Ishikawa (cell line): Measurements from ENCODE around the gene ACTR3C.

Experiments used
- CEBPB ChIP-seq: IDR thresholded peaks from 2 replicates; pipeline ENCODE4 v1.6.1; 2012
- CREB1 ChIP-seq: IDR thresholded peaks from 2 replicates; pipeline ENCODE4 v1.6.1; 2012; ENCODE audit warnings: low read depth
- EGR1 ChIP-seq: IDR thresholded peaks from 2 replicates; pipeline ENCODE4 v1.6.1; 2012
- EP300 ChIP-seq: IDR thresholded peaks from 2 replicates; pipeline ENCODE4 v1.6.1; 2012; ENCODE audit warnings: borderline replicate concordance
- FOXM1 ChIP-seq: IDR thresholded peaks from 2 replicates; pipeline ENCODE4 v1.6.1; 2012; ENCODE audit warnings: low read depth, borderline replicate concordance
- MAX ChIP-seq: IDR thresholded peaks from 2 replicates; pipeline ENCODE4 v1.6.1; 2012
- NFIC ChIP-seq: IDR thresholded peaks from 2 replicates; pipeline ENCODE4 v1.6.1; 2012
- RAD21 ChIP-seq: IDR thresholded peaks from 2 replicates; pipeline ENCODE4 v1.6.1; 2012; ENCODE audit warnings: low read depth
- REST ChIP-seq: IDR thresholded peaks from 2 replicates; pipeline ENCODE4 v1.6.1; 2012; ENCODE audit warnings: low read depth, mild to moderate bottlenecking
- TAF1 ChIP-seq: IDR thresholded peaks from 2 replicates; pipeline ENCODE4 v1.6.1; 2012; ENCODE audit warnings: low read depth, mild to moderate bottlenecking
- TCF12 ChIP-seq: IDR thresholded peaks from 2 replicates; pipeline ENCODE4 v1.6.1; 2012; ENCODE audit warnings: low read depth
- TEAD4 ChIP-seq: IDR thresholded peaks from 2 replicates; pipeline ENCODE4 v1.6.1; 2012
- USF1 ChIP-seq: IDR thresholded peaks from 2 replicates; pipeline ENCODE4 v1.6.1; 2012
- YY1 ChIP-seq: IDR thresholded peaks from 2 replicates; pipeline ENCODE4 v1.6.1; 2012; ENCODE audit warnings: low read depth
- ZBTB7A ChIP-seq: IDR thresholded peaks from 2 replicates; pipeline ENCODE4 v1.6.1; 2012; ENCODE audit warnings: low read depth

Gene ACTR3C

GRCh38 chr7:150335774-150336112 is 12.4 kb upstream of the ACTR3C start:
- no peak for TF ChIP-seq RAD21
- TF ChIP-seq ZBTB7A: no peak
- no peak for TF ChIP-seq EGR1
- TF ChIP-seq CREB1: no peak
- no peak for TF ChIP-seq REST
- TF ChIP-seq TEAD4: no peak
- TF ChIP-seq TCF12: no peak
- no peak for TF ChIP-seq FOXM1
- TF ChIP-seq CEBPB: no peak
- TF ChIP-seq EP300: no peak
- no peak for TF ChIP-seq TAF1
- no peak for TF ChIP-seq MAX
- no peak for TF ChIP-seq NFIC
- no peak for TF ChIP-seq USF1
- no peak for TF ChIP-seq YY1

- no peak for TF ChIP-seq EGR1
- TF ChIP-seq TAF1: no peak
- no peak for TF ChIP-seq USF1
- no peak for TF ChIP-seq TCF12
- TF ChIP-seq EP300: no peak
- no peak for TF ChIP-seq MAX
- TF ChIP-seq TEAD4: no peak
- no peak for TF ChIP-seq NFIC
- no peak for TF ChIP-seq YY1
- TF ChIP-seq CREB1: no peak
- no peak for TF ChIP-seq REST
- no peak for TF ChIP-seq ZBTB7A
- no peak for TF ChIP-seq FOXM1
- no peak for TF ChIP-seq RAD21
Observed at GRCh38 chr7:150335108-150335773, 11.9 kb upstream of the ACTR3C start.

- TF ChIP-seq YY1 (no peak), FOXM1 (no peak), EP300 (no peak), NFIC (no peak), RAD21 (no peak), MAX (no peak), CREB1 (no peak), USF1 (no peak), EGR1 (no peak), REST (no peak), TEAD4 (no peak), TAF1 (no peak), TCF12 (no peak), ZBTB7A (no peak)
Observed at GRCh38 chr7:150334108-150334507, 10.8 kb upstream of the ACTR3C start.

- no peak for TF ChIP-seq YY1
Observed at GRCh38 chr7:150333659-150334058, 10.3 kb upstream of the ACTR3C start.
